ENCODE data around the gene KBTBD8.

KBTBD8 gene

DNA sequence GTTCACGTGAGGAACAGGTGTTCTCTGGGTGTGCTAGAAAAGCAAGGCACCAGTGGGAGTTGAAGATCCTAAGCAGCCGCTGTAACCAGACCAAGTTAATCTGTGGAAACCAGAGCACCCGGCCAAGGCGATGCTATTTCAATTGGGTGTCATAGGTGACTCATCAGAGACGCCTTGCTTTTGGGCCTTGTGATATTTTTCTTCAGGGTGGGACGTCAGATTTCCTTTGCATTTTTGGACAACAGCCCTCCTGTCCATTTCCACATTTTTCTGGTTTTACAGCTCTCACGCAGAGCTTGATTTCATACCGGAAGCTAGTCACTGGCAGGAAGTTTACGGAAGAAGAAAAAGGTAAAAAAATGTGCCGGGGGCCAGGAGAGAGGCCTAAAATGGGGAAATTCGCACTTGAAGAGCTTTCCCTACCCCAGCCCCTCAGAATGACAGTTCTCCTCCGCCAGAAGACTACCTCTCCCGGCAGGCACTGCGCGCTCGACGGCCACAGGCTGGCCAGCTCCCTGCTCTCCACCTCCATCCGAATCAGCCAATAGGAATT is 471 bp upstream of the KBTBD8 start:
- no peak for DNase-seq (ENCODE audit: low read depth in 3 of 3)

DNA sequence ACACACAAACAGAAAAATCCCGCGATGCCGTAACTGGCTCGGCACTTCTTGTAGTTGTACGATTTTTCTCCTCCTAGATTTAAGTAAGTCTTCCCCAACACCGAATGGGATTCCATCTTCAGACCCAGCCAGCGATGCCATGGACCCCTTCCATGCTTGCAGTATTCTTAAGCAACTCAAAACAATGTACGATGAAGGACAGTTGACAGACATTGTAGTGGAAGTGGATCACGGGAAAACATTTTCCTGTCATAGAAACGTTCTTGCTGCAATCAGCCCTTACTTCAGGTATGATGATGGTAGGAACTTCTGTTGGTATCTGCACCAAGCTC is 763 bp downstream of the KBTBD8 start:
- DNase-seq (ENCODE audit: low read depth in 3 of 3) = no peak

DNA sequence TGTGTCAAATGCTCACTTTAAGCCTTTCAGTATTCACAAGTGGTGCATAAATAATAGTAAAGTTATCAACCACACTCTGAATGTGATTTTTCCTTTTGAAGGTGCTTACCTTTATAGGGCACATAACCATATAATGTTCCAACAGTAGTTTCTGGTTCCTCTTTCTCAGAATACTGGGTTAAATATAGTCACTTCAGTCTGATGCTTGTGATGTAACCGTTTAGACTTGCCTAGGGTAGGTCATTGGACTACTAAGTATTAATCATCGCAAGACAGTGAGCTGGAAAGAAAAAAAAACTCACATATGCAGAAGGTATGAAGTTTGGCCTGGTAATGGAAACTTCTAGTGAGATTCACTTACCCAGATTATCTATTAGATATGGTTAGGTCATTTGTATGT is 1.9 kb downstream of the KBTBD8 start:
- DNase-seq (ENCODE audit: low read depth in 3 of 3) = no peak

DNA sequence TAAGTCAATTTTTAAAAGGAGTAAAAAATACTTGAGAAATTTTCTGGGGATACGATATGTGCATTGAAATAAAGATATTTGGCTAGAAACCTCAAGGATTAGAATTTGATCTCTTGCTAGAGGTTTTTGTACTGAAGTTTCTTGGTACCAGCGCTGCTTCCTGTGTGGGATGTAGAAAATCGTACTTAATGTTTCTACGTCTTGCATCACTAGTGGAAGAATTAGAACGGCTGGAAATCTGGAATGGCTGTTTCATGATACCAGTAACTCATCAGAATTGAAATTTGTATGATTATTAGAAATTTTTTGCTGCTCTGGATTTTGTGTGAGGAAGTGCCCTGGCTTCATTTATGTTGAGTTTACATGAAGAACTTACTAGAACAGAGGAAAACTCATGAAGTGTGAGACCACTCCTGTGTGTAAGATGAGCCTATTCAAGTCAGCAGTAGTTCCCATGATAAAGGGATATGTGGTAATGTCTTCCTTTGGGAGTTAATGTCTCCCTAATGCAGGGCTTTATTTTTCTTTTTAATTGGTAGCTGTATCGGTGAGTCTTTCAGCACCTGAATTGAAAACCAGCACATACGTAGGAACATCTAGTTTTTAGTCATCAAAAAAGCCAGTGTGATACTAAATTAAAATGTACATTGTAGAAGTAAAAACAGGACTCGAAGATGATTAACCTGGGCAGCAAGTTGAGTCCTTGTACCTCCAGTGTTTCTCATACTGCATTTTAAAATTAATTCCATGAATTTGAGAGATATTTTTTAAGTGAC is 3.2 kb downstream of the KBTBD8 start:
- no peak for DNase-seq (ENCODE audit: low read depth in 3 of 3)

DNA sequence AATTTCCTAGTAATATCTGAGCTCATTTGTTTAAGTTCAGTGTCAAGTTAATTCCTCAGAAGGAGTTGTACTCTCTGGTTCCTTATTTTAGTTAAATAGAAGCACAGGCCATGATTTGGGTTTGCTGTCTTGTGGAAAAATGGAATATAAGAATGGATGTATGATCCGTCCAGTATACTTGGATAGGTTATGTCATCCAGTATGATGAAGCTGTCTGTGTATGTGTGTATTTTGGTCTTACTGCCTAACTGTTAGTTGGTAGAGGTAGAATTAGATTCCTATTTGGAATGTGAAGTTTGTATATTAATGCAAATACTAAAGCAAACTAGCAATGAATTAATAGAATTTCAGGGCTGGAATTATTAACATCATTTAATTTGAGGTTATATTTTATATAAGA is 7.9 kb downstream of the KBTBD8 start:
- no peak for DNase-seq (ENCODE audit: low read depth in 3 of 3)

DNA sequence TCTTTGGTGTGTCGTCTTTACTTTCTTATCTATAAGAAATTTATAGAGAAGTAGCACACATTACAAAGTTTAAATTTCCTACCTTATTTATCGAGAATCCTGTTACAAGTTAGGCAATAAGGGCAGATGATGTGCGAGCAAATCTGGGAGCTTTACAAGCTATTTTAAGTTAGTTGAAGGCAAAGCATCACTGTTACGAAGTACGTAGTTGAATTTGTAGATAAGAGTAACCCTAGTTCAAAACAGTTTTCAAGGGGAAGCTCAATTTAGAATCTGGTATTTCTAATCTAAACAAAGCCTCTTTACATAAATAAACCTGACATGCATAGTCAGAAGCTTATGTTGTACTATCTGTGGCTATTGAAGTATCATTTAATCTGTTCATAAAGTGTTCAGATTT is 8.4 kb downstream of the KBTBD8 start:
- DNase-seq (ENCODE audit: low read depth in 3 of 3) = no peak

DNA sequence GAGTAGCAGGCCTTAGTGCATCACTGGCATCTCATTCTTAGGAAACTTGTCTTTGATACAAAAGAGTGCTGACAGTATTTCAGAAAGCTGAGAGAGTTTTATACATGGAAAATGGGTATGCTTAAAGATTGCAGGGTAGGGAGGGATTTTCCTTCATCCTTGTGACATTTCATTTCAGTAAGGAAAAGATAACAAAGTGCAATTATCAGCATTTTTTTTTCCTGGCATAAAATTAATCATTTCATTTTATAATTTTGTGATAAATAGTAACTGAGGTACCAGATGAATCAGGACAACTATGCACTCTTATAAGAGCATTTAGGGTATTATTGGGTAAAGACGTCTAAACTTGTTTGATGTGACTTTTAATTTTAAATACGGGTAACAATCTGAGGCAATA is 10.3 kb downstream of the KBTBD8 start:
- DNase-seq (ENCODE audit: low read depth in 3 of 3) = no peak

DNA sequence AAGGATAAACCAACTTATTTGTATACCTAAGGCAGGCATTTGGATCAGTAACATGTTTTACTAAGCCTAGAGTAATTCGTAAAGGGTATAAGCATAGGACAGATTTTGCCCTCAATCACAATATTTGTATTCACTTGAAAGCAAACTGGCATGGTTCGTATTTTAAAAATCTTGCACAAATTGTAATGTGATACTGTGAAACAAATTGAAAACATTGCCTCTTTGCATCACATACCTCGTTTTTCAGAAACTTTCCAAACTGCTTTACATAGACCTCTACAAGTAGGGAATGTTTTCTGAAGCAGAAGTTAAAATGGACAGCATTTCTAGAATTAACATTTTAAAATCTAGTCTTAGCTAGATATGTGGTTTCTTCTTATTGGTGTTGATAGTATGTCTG is 11.6 kb downstream of the KBTBD8 start:
- DNase-seq (ENCODE audit: low read depth in 3 of 3) = no peak

DNA sequence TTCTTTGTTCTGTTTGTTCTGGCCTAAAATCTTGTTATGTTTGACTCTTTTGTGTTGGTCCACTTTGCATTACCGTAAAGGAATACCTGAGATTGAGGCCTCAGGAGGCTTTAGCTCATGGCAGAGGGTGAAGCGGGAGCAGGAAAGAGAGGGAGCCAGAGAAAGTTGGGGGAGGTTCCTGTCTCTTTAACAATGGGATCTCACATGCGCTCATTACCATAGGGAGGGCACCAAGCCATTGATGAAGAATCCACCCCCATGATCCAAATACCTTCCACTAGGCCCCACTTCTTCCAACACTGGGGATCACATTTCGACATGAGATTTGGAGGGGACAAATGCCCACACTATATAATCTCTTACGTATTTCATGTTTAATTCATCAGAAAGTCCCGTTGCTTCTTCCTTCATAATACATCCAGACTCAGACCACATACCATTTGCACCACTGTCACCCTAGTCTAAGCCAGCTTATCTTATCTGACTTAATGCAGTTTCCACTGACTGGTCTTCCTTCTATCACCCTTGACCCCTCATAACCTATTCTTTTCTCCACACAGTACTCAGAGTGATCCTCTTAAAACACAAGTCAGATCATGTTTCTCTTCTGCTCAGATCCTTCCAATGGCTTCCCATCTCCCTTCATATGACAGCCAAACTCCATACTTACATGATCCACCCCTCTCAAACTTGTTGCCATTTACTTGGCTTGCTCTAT is 13.5 kb downstream of the KBTBD8 start:
- DNase-seq (ENCODE audit: low read depth in 3 of 3) = no peak

DNA sequence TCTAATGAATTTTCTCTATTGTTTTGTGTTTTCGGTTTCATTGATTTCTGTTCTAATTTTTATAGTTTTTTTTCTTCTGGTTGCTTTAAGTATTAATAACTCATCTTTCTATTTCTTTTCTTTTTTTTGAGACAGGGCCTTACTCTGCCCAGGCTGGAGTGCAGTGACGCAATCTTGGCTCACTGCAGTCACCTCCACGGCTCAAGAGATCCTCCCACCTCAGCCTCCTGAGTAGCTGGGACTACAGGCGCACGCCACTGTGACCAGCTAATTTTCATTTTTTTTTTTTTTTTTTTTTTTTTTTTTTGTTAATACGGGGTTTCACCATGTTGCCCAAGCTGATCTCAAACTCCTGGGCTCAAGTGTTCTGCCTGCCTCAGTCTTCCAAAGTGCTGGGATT is 14.5 kb downstream of the KBTBD8 start:
- no peak for DNase-seq (ENCODE audit: low read depth in 3 of 3)

DNA sequence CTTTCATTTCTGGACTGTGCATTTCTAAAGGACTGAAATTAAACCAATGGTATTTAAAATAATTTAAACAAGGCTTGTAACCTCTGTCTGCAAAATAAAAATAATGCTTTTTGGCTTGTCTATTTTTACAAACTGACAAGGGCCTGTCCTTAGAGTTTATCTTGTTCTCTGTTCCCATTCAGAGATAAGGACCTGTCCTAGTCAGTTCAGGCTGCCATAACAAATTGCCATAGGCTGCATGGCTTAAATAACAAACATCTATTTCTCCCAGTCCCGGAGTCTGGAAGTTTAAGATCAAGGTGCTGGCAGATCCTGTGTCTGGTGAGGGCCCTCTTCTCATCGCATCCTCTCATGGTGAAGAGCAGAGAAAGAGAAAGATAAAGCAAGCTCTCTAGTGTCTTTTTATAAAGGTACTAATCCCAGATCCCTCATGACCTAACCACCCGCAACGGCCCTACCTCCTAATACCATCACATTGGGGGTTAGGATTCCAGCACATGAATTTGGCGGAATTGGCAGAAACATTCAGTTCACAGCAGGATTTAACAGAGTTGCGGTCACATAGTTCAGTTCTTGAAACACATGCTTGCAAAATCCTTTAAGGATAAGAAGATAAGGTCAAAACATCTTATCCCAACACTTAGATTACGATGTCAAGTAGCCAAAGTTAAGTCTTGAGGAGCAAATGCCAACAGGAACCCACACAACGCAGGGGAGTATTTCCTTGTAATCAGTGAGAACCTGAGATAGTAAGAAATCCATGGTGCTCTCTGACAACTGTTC is 17.8 kb downstream of the KBTBD8 start:
- DNase-seq (ENCODE audit: low read depth in 3 of 3) = no peak

DNA sequence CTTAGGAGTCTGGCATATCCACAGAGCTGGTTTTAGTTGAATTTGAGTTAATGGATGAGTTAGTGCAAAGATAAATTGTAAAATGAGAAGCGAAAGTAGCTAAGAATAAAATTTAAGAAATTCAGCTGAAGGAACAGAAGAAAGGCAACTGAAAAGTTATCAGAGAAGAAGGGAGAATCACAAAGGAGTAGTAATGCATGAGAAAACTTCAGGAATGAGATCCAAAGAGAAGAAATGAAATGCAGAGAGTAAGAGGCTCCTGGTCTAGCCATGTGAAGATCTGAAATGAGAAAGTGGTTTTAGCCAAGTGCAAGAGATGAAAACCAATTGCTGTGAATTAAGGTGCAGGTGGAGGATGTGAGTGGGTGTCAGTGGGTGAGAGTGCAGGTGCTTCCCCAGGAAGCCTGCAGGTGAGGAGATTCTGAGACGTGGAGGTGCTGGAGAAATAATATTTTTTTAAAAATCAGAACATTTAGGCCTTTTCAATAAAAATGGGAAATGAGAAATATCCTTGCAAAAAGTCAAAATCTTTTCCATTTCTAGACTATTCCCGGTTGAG is 18.5 kb downstream of the KBTBD8 start:
- DNase-seq (ENCODE audit: low read depth in 3 of 3) = no peak

DNA sequence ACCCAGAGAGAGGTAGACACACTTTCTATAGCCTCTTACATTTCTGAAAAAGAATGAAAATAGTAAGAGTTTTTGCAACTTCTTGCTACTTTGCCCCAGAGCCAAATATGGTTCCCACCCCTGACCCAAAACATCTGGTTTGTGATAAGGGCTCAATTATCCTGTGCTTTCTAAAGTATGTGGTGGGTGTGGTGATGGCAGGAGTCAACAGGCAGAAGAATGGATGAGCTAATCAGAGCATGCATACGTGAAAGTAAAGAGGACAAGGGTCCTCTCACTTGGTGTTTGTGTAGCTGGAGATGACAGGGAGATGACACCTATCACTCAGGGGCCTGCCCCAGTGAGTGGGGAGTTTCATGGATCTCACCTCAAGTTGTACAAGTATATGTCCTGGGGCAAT is 19.1 kb downstream of the KBTBD8 start:
- no peak for DNase-seq (ENCODE audit: low read depth in 3 of 3)

DNA sequence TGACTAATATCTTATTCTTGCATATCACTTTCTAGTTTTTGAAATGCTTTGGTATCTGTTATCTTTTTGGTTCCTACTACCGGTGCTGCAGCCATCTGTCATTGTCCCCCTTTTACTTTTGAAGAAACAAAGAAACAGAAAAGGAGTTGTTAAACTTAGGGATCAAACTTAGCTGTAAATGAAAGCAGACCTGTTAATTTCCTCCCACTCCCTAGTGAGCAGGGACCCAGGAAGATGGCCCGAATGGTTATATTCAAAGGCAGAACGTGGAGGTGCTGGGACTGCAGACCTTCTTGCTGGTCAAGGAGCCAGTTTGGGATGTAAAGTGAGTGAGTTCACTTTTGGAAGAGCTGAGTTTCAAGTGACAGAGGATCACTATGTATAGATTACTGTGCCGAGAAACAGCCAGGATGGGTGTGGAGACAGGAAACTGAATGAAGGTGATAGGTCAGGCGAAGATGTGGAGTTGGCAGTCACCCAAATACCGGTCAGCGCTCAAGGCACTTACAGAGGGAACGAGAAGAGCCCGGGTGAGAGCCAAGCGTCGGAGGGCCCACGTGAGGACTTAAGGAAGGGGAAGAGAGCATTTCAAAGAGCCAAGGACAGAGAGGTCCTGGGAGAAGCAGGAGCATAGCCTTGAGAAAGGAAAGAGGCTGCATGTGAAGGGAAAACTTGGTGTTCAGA is 20.1 kb downstream of the KBTBD8 start:
- no peak for DNase-seq (ENCODE audit: low read depth in 3 of 3)

DNA sequence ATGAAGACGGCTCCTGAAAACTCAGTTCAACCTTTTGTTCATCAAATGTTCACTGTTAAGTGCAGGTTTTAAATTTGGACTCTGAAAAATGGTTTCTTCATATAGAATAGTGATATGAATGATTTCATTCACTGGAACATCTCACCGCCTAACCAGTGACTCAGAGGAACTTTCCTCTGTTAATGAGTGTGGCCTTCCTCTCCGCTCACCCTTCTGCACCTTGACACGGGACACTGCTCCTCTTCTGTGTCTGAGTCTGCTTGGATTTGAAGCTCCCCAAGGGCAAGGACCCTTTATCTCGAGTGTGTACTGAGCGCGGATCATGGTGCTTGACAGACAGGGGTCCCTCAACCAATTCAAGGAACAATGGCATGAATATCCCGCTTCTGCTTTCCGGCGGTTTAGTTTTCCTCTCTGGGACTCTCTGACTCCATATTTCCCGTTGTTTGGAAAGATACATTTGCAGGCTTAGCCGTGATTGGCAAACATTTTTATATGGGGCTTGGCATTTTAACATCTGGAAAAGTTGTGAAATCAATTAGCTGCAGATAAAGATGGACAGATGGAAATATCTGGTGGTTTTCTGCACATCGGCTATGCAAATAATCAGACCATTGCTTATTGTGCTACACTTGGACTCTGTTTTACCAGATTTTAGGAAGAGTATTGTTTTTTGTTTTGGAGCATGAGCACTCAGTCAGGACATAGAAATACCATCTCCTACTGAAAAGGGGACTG is 20.9 kb downstream of the KBTBD8 start:
- no peak for DNase-seq (ENCODE audit: low read depth in 3 of 3)

DNA sequence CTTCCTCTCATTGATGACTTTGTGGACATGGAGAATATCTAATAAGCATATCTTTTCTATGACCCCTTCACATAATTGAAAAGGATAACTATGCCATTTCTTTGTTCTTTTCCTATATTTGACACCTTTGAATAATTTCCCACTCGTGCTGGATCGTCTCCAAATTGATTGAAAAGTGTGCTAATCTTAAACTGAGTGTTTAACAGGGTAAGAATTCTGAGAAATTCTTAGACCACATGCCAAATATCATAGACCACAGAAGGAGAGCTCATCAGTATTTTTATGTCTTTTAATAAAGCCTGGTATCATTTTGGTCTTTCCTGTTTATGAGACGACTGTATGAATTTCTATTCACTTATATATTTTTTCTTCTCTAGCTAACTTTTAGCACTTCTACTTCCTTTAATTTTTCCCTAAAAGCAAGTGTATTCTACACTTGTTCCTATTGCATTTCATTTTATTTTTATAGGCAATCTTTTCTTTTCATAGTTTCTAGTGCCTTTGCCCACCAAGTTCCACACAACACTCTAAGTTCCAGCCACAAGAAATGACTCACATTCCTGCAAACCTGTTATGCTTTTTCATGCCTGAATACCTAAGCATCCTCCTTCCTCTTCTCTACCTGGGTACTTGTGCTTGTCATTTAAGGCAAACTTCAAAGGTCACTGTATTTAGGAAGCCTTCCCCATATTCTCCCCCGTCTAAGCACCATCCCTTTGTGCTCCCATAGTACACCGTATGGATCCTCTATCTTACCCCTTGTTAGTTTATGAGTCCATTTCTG is 30.1 kb downstream of the KBTBD8 start:
- no peak for DNase-seq (ENCODE audit: low read depth in 3 of 3)

DNA sequence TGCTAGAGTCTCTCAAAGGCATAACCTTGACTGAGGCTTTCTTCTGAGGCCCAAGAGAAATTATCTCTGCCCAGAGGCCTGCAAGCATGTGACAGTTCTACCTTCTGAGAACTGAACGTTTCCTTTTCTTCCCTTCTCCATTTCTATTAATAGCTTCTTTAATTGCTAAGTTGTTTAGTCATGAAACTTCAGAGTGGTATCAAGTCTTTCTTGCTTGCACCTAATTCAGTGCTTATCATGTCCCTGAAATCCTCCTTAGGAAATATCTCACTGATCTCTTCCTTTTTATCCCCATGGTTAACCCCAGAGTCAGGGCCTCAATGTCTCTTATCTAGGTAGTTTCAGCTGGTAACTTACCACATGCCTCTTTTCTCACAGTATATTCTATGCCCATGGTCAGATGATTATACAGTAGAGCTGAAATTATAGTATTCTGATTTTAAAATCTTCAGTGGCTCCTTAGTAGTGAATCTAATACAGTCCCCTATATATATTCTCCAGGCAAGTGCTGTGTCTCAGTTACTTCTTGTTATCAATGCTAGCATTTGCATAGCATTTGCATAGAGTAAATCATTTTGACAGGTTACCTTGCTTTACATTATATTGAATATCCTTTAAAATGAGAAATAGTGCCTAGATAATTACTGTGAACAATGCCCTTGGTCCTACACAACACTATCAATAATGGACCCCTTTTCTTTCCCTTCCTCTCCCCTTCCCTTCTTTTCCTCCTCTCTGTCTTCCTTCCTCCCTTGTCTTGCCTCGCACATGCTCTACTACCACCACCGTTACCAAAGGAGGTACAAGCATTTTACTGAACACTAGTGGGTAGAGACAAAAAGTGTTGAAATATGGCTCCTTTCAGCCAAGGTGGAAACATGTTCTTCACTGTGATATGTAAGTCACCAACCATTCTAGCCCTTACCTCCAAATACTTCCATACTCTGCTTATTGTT is 33.0 kb downstream of the KBTBD8 start:
- DNase-seq (ENCODE audit: low read depth in 3 of 3) = no peak

DNA sequence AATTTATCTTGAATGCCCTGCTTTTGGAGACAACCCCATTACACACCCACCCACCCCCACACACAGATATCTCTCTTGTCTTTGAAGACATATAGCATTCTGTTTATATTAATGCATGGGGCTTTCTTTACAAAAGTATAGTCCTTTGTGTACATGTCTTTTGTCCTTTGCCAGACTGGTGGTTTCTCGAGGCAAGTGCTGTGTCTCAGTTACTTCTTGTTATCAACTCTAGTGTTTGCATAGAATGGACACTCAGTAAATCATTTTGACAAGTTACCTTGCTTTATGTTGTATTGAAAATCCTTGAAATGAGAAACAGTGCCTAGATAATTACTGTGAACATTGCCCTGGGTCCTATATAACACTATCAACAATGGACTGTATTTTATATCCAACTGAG is 33.9 kb downstream of the KBTBD8 start:
- no peak for DNase-seq (ENCODE audit: low read depth in 3 of 3)

DNA sequence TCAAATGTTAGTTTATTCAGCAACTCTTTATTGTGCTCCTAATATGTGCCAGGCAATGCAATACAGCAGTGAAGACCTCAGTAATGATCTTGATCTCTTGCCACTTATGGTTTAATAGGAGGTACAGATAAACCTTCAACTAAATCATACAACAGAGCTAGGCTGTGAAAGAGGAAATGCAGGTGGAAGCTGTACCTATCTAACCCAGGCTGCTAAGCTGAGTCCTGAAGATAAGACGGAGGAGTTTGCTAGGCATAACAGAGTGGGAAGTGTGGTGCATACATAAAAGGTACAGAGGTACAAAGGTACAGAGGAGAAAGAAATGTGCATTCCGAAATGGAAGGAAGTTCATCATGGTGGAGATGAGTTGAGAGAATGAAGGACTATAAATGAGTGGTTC is 35.0 kb downstream of the KBTBD8 start:
- no peak for DNase-seq (ENCODE audit: low read depth in 3 of 3)

Measured in stimulated activated CD4-positive, alpha-beta T cell treated with anti-CD3 and anti-CD28 coated beads, TNF-alpha, amount 100 ng/mL, for 48 hours (primary cell).